ENCODE data around the gene FAM53B.

DNA sequence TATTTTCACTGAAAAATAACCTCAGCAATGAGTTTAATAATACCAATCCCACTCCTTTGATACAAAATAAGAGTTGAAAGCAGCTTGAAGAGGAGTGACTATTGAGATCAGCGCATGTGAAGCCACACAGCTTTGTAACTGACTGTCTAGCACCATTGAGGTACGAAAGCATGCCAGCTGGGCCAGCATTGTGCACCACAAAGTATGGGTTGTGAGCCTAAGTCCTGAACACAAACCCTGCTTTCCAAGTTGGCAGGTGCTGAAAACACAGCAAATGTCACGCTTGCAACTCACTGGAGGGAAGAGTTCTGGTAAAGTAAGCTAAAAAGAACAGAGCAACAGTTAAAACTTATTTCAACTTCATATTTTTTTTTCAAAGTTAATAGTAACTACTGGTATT, 4.0 kb upstream of the FAM53B start:
- TF ChIP-seq, protein P1, sequence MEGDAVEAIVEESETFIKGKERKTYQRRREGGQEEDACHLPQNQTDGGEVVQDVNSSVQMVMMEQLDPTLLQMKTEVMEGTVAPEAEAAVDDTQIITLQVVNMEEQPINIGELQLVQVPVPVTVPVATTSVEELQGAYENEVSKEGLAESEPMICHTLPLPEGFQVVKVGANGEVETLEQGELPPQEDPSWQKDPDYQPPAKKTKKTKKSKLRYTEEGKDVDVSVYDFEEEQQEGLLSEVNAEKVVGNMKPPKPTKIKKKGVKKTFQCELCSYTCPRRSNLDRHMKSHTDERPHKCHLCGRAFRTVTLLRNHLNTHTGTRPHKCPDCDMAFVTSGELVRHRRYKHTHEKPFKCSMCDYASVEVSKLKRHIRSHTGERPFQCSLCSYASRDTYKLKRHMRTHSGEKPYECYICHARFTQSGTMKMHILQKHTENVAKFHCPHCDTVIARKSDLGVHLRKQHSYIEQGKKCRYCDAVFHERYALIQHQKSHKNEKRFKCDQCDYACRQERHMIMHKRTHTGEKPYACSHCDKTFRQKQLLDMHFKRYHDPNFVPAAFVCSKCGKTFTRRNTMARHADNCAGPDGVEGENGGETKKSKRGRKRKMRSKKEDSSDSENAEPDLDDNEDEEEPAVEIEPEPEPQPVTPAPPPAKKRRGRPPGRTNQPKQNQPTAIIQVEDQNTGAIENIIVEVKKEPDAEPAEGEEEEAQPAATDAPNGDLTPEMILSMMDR (IDR thresholded peaks at IDR 0.05) = no peak
- no peak for TF ChIP-seq POLR2A (IDR thresholded peaks at IDR 0.05)

All from breast epithelium (tissue), 3 donors.